SU-DHL-6 (cell line): ENCODE results near the gene RAPGEF5.

Source experiments
- H2AFZ ChIP-seq: fragments of 200-600 bp; sonication (generic); 2 replicates; pipeline ENCODE4 v1.6.1; 2014; ENCODE audit warnings: low read depth, mild to moderate bottlenecking, moderate library complexity, mixed read lengths, antibody characterized with exemption, low read length; ENCODE audit not compliant: severe bottlenecking
- H3F3A ChIP-seq: fragments of 200-600 bp; shearing (Covaris generic); 2 replicates; pipeline ENCODE4 v1.6.0; 2016; ENCODE audit warnings: antibody characterized with exemption, mild to moderate bottlenecking; ENCODE audit not compliant: insufficient read depth
- H3K27ac ChIP-seq: fragments of 200-600 bp; sonication (generic); 2 replicates; pipeline ENCODE4 v1.5.1; 2016; ENCODE audit warnings: low read depth, mild to moderate bottlenecking, low read length, moderate library complexity, mixed read lengths
- H3K27me3 ChIP-seq: fragments of 200-600 bp; sonication (generic), shearing (Covaris generic); 2 replicates; pipeline ENCODE4 v1.6.0; 2014; ENCODE audit warnings: mild to moderate bottlenecking, low read length
- H3K36me3 ChIP-seq: fragments of 200-600 bp; sonication (generic); 2 replicates; pipeline ENCODE4 v1.6.1; 2014; ENCODE audit warnings: mild to moderate bottlenecking, low read length, mixed read lengths
- H3K4me2 ChIP-seq: fragments of 300-600, 200-600 bp; shearing (Covaris generic), sonication (generic); 2 replicates; pipeline ENCODE4 v1.6.0; 2014; ENCODE audit warnings: low read length, low read depth, mild to moderate bottlenecking; ENCODE audit not compliant: poor library complexity, severe bottlenecking
- H3K4me3 ChIP-seq: fragments of 200-600 bp; sonication (generic); 2 replicates; pipeline ENCODE4 v1.5.1; 2014; ENCODE audit warnings: antibody characterized with exemption, low read length, mild to moderate bottlenecking, mixed read lengths; ENCODE audit not compliant: insufficient read depth, poor library complexity, severe bottlenecking
- H3K79me2 ChIP-seq: fragments of 200-600 bp; sonication (generic); 2 replicates; pipeline ENCODE4 v1.6.1; 2014; ENCODE audit warnings: mild to moderate bottlenecking, low read length, moderate library complexity; ENCODE audit not compliant: insufficient read depth
- H3K9ac ChIP-seq: fragments of 200-600 bp; sonication (generic); 2 replicates; pipeline ENCODE4 v1.7.0; 2014; ENCODE audit warnings: mild to moderate bottlenecking, low read length
- H3K9me2 ChIP-seq: fragments of 200-600 bp; sonication (generic); replicated peaks from 2 replicates; pipeline ENCODE4 v1.6.1; 2014; ENCODE audit warnings: low read length; ENCODE audit not compliant: insufficient read depth
- H3K9me3 ChIP-seq: fragments of 200-600 bp; sonication (generic); 2 replicates; pipeline ENCODE4 v1.6.1; 2014; ENCODE audit warnings: low read length, mixed read lengths; ENCODE audit not compliant: insufficient read depth
- H4K20me1 ChIP-seq: fragments of 200-600 bp; sonication (generic); 2 replicates; pipeline ENCODE4 v1.6.1; 2014; ENCODE audit warnings: low read depth, mild to moderate bottlenecking, antibody characterized with exemption, low read length, moderate library complexity, mixed read lengths
- EZH2phosphoT487 ChIP-seq: fragments of 200-600 bp; sonication (generic), shearing (Covaris generic); conservative IDR thresholded peaks from 2 replicates; pipeline ENCODE4 v1.6.1; 2018; ENCODE audit warnings: mild to moderate bottlenecking, antibody characterized with exemption, low read length, moderate library complexity, mixed read lengths
- TF ChIP-seq, protein P1 (sequence below): fragments of 200-600 bp; sonication (generic); IDR thresholded peaks from one replicate; pipeline ENCODE4 v1.5.1; 2017; ENCODE audit warnings: antibody characterized with exemption, mild to moderate bottlenecking, low read length, moderate library complexity; ENCODE audit not compliant: insufficient read depth, poor library complexity, severe bottlenecking

RAPGEF5 gene

DNA sequence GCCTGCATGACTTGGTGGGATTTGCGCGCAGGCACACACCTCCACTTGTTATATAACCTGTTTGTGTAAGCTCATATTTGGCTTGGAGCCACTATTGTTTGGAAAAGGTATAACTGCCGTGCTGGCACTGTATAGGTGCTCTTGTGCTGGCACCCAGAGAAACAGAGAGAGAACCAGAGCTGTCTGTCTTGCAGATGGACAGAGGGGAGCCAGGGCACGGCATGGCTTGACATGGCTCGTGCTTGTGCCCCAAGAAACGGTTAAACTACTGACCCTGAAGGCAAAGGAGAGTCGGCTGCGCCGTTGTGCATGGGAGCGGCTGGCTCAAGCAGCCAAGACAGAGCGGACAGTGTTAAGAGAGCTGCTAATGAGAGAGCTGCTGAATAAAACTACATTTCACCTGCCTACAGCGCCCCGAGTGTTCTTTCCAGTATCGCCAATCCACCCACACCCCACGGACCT is 23.2 kb downstream of the RAPGEF5 start:
- no peak overlapping the region for H3K4me2 ChIP-seq
- H3K9ac ChIP-seq: no peak overlapping the region
- H3F3A ChIP-seq: no peaks in the 10 kb centered on the region
- H4K20me1 ChIP-seq: no peaks in the 10 kb centered on the region
- H3K9me2 ChIP-seq: no peaks in the 10 kb centered on the region
- no peak for TF ChIP-seq EZH2phosphoT487
- TF ChIP-seq, protein P1, sequence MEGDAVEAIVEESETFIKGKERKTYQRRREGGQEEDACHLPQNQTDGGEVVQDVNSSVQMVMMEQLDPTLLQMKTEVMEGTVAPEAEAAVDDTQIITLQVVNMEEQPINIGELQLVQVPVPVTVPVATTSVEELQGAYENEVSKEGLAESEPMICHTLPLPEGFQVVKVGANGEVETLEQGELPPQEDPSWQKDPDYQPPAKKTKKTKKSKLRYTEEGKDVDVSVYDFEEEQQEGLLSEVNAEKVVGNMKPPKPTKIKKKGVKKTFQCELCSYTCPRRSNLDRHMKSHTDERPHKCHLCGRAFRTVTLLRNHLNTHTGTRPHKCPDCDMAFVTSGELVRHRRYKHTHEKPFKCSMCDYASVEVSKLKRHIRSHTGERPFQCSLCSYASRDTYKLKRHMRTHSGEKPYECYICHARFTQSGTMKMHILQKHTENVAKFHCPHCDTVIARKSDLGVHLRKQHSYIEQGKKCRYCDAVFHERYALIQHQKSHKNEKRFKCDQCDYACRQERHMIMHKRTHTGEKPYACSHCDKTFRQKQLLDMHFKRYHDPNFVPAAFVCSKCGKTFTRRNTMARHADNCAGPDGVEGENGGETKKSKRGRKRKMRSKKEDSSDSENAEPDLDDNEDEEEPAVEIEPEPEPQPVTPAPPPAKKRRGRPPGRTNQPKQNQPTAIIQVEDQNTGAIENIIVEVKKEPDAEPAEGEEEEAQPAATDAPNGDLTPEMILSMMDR: no peak
- no peak overlapping the region for H2AFZ ChIP-seq
- no peak overlapping the region for H3K27ac ChIP-seq
- no peaks in the 10 kb centered on the region for H3K79me2 ChIP-seq
- no peaks in the 10 kb centered on the region for H3K27me3 ChIP-seq
- no peak overlapping the region for H3K4me3 ChIP-seq
- H3K9me3 ChIP-seq: no peaks in the 10 kb centered on the region
- H3K36me3 ChIP-seq: no peaks in the 10 kb centered on the region

DNA sequence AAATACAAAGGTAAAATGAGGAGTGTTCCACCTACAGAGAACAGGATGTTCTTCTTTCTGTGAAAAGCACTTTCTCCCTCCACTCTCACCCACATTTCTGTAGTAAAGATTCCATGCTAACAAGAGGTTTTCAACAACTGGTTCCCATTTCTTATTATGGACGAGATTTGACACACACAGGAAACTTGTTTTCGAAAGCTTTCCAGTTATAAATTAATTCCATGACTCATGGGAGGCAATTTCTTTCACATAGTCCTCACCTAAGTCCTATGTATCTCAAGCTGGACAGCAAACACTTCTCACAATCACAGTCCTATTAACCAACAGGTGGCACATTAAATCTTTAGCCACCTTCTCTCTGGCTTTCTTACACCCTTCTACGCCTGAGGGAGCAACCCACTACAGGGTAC is 24.5 kb downstream of the RAPGEF5 start:
- no peaks in the 10 kb centered on the region for H3K36me3 ChIP-seq
- TF ChIP-seq, protein P1: no peak
- no peak for TF ChIP-seq EZH2phosphoT487
- H3K27me3 ChIP-seq: no peaks in the 10 kb centered on the region
- no peak overlapping the region for H3K4me3 ChIP-seq
- no peaks in the 10 kb centered on the region for H3F3A ChIP-seq
- no peaks in the 10 kb centered on the region for H3K9me3 ChIP-seq
- no peaks in the 10 kb centered on the region for H4K20me1 ChIP-seq
- no peaks in the 10 kb centered on the region for H3K9me2 ChIP-seq
- no peak overlapping the region for H2AFZ ChIP-seq
- no peak overlapping the region for H3K4me2 ChIP-seq
- H3K9ac ChIP-seq: no peak overlapping the region
- H3K27ac ChIP-seq: no peak overlapping the region
- H3K79me2 ChIP-seq: no peaks in the 10 kb centered on the region

DNA sequence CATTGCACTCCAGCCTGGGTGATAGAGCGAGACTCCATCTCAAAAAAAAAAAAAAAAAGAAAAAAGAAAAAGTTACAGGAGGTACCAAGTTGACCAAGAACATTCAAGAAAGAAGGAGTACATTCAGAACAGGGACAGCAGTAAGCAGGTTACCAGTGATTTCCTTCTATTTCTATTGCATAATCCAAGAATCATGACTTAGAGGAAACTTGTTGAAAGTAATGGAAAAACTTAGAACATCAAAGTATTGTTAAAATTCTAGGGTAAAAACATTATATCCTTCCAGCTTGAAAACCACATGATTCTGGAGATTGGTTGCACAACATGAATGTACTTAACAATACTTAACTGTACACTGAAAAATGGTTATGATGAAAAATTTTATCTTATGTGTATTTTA is 25.2 kb downstream of the RAPGEF5 start:
- H3K79me2 ChIP-seq: no peaks in the 10 kb centered on the region
- no peaks in the 10 kb centered on the region for H3K36me3 ChIP-seq
- no peaks in the 10 kb centered on the region for H3F3A ChIP-seq
- no peak overlapping the region for H3K4me2 ChIP-seq
- no peaks in the 10 kb centered on the region for H3K9me2 ChIP-seq
- H2AFZ ChIP-seq: no peak overlapping the region
- H3K27ac ChIP-seq: no peak overlapping the region
- H3K9ac ChIP-seq: no peak overlapping the region
- no peak for TF ChIP-seq EZH2phosphoT487
- TF ChIP-seq, protein P1: no peak
- no peak overlapping the region for H3K4me3 ChIP-seq
- no peaks in the 10 kb centered on the region for H4K20me1 ChIP-seq
- H3K27me3 ChIP-seq: no peaks in the 10 kb centered on the region
- H3K9me3 ChIP-seq: no peaks in the 10 kb centered on the region
